SK-N-SH (cell line): ENCODE measurements around the gene CPNE8.

Experiments
- ELF1 ChIP-seq: IDR thresholded peaks from 2 replicates; pipeline ENCODE4 v1.4.0; 2012
- EP300 ChIP-seq, 2 experiments: IDR thresholded peaks; 2 replicates each; pipeline versions ENCODE4 v1.4.0 to v1.6.1; 2012; ENCODE audit warnings: borderline replicate concordance in 1 of 2, low read depth in 1 of 2, low read length in 1 of 2
- EZH2phosphoT487 ChIP-seq: fragments of 200-600 bp; sonication (generic); IDR thresholded peaks from 2 replicates; pipeline ENCODE4 v1.6.1; 2017; ENCODE audit warnings: low read depth, mixed run types, mild to moderate bottlenecking, antibody characterized with exemption, moderate library complexity, borderline replicate concordance
- FOXJ3 ChIP-seq: sonication (generic); formaldehyde crosslinking; IDR thresholded peaks from 2 replicates; pipeline ENCODE4 v1.5.1; 2020; ENCODE audit warnings: mild to moderate bottlenecking, missing genetic modification reagents
- MXI1 ChIP-seq: IDR thresholded peaks from 2 replicates; pipeline ENCODE4 v1.6.1; 2012; ENCODE audit warnings: mild to moderate bottlenecking, low read depth, low read length, improper control_type of control experiment
- POLR2AphosphoS5 ChIP-seq: IDR thresholded peaks from 2 replicates; pipeline ENCODE4 v1.6.1; 2012; ENCODE audit warnings: low read depth, low read length
- SMC3 ChIP-seq: IDR thresholded peaks from 2 replicates; pipeline ENCODE4 v1.6.1; 2012; ENCODE audit warnings: low read depth, low read length, improper control_type of control experiment
- TEAD4 ChIP-seq: IDR thresholded peaks from 2 replicates; pipeline ENCODE4 v1.4.0; 2012; ENCODE audit warnings: mild to moderate bottlenecking, borderline replicate concordance; ENCODE audit not compliant: insufficient read depth
- TF ChIP-seq, protein P1 (sequence below): fragments of 200-600 bp; sonication (generic); IDR thresholded peaks from 2 replicates; pipeline ENCODE4 v1.6.1; 2017; ENCODE audit warnings: antibody characterized with exemption, mild to moderate bottlenecking, moderate library complexity
- TF ChIP-seq, protein P2 (sequence below): IDR thresholded peaks from 2 replicates; pipeline ENCODE4 v1.4.0; 2012; ENCODE audit warnings: low read depth, borderline replicate concordance

DNA sequence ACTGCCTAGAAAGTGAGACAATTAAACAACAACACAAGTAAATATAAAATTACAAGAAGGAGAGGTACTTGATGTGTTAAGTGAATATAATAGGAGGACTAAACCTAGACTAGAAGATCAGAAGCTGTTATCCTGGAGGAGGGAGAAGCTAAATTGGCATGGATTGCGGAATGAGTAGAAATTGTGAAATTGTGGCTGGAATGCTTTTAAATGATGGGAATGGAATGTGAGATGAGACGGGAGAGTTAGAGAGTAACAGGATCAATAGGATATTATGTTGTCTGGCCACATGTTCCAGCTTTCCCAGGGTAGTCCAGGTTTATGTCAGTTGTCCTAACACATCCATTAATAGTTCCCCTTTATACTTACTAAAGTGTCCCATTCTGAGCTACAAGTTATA lies 44.0 kb upstream of the CPNE8 start:
- TF ChIP-seq SMC3: no peak
- TF ChIP-seq EP300 (IDR thresholded peaks at IDR 0.05; ENCODE audit: borderline replicate concordance in 1 of 2, low read depth in 1 of 2, low read length in 1 of 2): no peak
- TF ChIP-seq FOXJ3 (CRISPR knock-in tag): no peak
- TF ChIP-seq EZH2phosphoT487: no peak
- TF ChIP-seq MXI1: no peak
- TF ChIP-seq, protein P1, sequence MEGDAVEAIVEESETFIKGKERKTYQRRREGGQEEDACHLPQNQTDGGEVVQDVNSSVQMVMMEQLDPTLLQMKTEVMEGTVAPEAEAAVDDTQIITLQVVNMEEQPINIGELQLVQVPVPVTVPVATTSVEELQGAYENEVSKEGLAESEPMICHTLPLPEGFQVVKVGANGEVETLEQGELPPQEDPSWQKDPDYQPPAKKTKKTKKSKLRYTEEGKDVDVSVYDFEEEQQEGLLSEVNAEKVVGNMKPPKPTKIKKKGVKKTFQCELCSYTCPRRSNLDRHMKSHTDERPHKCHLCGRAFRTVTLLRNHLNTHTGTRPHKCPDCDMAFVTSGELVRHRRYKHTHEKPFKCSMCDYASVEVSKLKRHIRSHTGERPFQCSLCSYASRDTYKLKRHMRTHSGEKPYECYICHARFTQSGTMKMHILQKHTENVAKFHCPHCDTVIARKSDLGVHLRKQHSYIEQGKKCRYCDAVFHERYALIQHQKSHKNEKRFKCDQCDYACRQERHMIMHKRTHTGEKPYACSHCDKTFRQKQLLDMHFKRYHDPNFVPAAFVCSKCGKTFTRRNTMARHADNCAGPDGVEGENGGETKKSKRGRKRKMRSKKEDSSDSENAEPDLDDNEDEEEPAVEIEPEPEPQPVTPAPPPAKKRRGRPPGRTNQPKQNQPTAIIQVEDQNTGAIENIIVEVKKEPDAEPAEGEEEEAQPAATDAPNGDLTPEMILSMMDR: no peak
- no peak for TF ChIP-seq POLR2AphosphoS5
- TF ChIP-seq, protein P2, sequence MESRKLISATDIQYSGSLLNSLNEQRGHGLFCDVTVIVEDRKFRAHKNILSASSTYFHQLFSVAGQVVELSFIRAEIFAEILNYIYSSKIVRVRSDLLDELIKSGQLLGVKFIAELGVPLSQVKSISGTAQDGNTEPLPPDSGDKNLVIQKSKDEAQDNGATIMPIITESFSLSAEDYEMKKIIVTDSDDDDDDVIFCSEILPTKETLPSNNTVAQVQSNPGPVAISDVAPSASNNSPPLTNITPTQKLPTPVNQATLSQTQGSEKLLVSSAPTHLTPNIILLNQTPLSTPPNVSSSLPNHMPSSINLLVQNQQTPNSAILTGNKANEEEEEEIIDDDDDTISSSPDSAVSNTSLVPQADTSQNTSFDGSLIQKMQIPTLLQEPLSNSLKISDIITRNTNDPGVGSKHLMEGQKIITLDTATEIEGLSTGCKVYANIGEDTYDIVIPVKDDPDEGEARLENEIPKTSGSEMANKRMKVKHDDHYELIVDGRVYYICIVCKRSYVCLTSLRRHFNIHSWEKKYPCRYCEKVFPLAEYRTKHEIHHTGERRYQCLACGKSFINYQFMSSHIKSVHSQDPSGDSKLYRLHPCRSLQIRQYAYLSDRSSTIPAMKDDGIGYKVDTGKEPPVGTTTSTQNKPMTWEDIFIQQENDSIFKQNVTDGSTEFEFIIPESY: no peak
- TF ChIP-seq ELF1: no peak
- no peak for TF ChIP-seq TEAD4
